Activated naive CD8-positive, alpha-beta T cell treated with anti-CD3 and anti-CD28 coated beads for 36 hours (primary cell): ENCODE data around the gene CEACAM3. TPM values are rescaled to one million over a fixed set of nuclear protein-coding genes. Genes with fewer than 3 reads are reported as not detected.

Experiments
- DNase-seq: peaks from one replicate; pipeline ENCODE4 v3.0.0; 2021
- H3K27ac Mint-ChIP-seq: one replicate; pipeline ENCODE4 v1.8.0; 2022; ENCODE audit warnings: mild to moderate bottlenecking, moderate library complexity, mixed read lengths
- H3K27me3 Mint-ChIP-seq: one replicate; pipeline ENCODE4 v1.8.0; 2022; ENCODE audit warnings: mild to moderate bottlenecking, mixed read lengths
- H3K36me3 Mint-ChIP-seq: one replicate; pipeline ENCODE4 v1.8.0; 2021; ENCODE audit warnings: mild to moderate bottlenecking, mixed read lengths
- H3K4me1 Mint-ChIP-seq: one replicate; pipeline ENCODE4 v1.8.0; 2021; ENCODE audit warnings: mixed read lengths
- H3K4me3 Mint-ChIP-seq: one replicate; pipeline ENCODE4 v1.8.0; 2022; ENCODE audit warnings: mild to moderate bottlenecking, moderate library complexity, mixed read lengths
- H3K9me3 Mint-ChIP-seq: one replicate; pipeline ENCODE4 v1.8.0; 2022; ENCODE audit warnings: mixed read lengths
- total RNA-seq, 2 experiments: library from RNA; stranded (reverse); gene quantifications; one replicate each; pipeline ENCODE4 v1.2.3, GENCODE V29; 2021

The CEACAM3 gene
- total RNA-seq, 2 experiments from 2014 or later, result not detected

DNA sequence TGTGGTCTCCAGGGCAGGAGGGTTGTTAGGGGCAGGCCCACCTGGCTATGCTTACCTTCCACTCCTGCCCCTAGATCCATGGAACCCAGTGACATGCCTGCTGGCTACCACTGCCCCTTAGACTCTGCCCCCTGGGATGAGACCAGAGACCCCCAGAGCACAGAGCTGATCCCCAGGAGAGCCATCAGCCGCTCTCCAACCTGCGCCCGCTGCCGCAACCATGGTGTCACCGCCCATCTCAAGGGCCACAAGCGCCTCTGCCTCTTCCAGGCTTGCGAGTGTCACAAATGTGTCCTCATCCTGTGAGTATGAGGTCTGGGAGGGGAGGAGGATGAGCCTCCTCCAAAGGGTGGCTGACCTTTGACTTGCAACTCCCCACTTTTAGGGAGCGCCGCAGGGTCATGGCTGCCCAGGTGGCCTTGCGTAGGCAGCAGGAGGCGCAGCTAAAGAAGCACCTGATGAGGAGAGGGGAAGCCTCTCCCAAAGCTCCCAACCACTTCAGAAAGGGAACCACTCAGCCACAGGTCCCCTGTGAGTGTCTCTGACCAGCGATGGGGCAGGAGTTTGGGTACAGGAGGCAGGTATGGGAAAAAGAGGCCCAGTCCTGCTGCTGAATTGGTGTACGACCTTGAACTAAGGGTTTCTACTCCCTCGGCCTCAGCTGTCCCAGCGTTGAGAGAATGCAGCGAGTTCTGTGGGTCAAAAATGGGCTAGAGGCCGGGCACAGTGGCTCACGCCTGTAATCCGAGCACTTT lies 51.1 kb downstream of the CEACAM3 start:
- no peak for DNase-seq
- H3K27me3 Mint-ChIP-seq, result no peaks in the 10 kb centered on the region
- no peaks in the 10 kb centered on the region for H3K4me1 Mint-ChIP-seq
- no peaks in the 10 kb centered on the region for H3K9me3 Mint-ChIP-seq
- no peak overlapping the region for H3K27ac Mint-ChIP-seq
- no peaks in the 10 kb centered on the region for H3K36me3 Mint-ChIP-seq
- no peak overlapping the region for H3K4me3 Mint-ChIP-seq

- Mint-ChIP-seq H3K4me3 (no peak overlapping the region), H3K4me1 (no peaks in the 10 kb centered on the region), H3K27ac (no peak overlapping the region), H3K27me3 (no peaks in the 10 kb centered on the region), H3K9me3 (no peaks in the 10 kb centered on the region), H3K36me3 (no peaks in the 10 kb centered on the region)
- DNase-seq, result no peak
Observed at GRCh38 chr19:41848666-41849065, 52.3 kb downstream of the CEACAM3 start.

DNA sequence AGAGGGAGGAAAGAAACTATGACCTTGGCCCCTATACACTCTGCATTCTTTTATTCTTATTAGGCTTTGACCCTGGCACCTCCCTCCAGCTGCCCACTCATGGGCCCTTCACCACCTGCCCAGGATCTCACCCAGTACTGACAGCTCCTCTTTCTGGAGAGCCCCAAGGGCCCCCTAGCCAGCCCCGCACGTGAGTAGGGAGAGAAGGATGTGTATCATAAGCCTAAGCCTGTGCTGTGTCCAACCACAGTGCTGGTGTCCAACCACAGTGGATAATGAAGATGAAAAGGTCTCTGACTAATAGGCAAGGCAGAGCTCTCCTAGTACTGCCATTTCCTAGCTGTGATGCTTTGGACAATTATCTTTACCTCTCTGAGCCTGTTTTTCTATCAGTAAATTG lies 52.7 kb downstream of the CEACAM3 start:
- Mint-ChIP-seq H3K4me1 (no peaks in the 10 kb centered on the region), H3K36me3 (no peaks in the 10 kb centered on the region), H3K9me3 (no peaks in the 10 kb centered on the region), H3K27ac (no peak overlapping the region), H3K27me3 (no peaks in the 10 kb centered on the region), H3K4me3 (no peak overlapping the region)
- DNase-seq, result no peak

- Mint-ChIP-seq H3K9me3 (no peaks in the 10 kb centered on the region), H3K4me1 (no peaks in the 10 kb centered on the region), H3K36me3 (no peaks in the 10 kb centered on the region), H3K27me3 (no peaks in the 10 kb centered on the region), H3K27ac (no peak overlapping the region), H3K4me3 (no peak overlapping the region)
- DNase-seq, result no peak
Observed at GRCh38 chr19:41850381-41850780, 54.0 kb downstream of the CEACAM3 start.

DNA sequence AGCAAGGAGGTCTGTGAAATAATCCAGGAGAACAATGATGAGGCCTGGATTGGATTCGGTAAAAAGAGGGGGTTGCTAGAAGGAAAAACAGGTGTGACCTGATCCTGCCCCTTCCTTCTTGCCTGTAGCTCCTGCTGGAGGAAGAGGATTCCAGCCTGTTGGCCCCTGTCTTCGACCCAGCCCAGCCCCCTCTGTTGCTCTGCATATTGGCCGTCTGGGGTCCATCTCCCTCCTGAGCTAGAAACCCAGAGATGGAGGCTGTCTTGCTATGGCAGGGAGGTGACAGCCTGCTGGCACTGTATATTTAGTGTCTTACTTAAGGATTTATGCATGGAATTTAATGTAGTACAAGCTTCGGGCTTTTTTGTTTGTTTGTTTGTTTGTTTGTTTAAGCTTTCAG lies 55.1 kb downstream of the CEACAM3 start:
- Mint-ChIP-seq H3K27ac (no peak overlapping the region), H3K4me1 (no peaks in the 10 kb centered on the region), H3K27me3 (no peaks in the 10 kb centered on the region), H3K36me3 (no peaks in the 10 kb centered on the region), H3K4me3 (no peak overlapping the region), H3K9me3 (no peaks in the 10 kb centered on the region)
- DNase-seq, result no peak

DNA sequence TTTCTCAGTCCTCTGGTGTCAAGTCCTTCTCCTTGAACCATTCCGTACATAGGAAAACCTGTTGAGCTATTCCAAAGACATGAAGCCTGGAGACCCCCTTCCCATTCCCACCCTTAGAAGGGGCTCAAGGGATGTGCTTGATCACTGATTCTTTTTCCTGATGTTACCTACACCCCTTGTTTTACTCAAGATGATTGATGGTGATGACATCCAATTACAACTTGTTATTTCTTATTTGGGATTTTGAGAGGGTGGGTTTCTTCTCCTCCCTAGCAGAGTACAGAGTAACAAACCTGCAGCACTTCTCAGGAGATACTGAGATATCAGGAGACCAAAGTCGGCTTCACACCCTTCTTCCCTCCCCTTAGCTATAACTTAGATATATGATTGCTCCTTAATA lies 57.0 kb downstream of the CEACAM3 start:
- H3K27me3 Mint-ChIP-seq, result no peaks in the 10 kb centered on the region
- H3K9me3 Mint-ChIP-seq, result no peaks in the 10 kb centered on the region
- no peaks in the 10 kb centered on the region for H3K4me1 Mint-ChIP-seq
- no peaks in the 10 kb centered on the region for H3K36me3 Mint-ChIP-seq
- H3K27ac Mint-ChIP-seq, result no peak overlapping the region
- H3K4me3 Mint-ChIP-seq, result no peak overlapping the region
- no peak for DNase-seq

- Mint-ChIP-seq H3K4me1 (no peaks in the 10 kb centered on the region), H3K36me3 (no peaks in the 10 kb centered on the region), H3K27ac (no peak overlapping the region), H3K4me3 (no peak overlapping the region), H3K27me3 (no peaks in the 10 kb centered on the region), H3K9me3 (no peaks in the 10 kb centered on the region)
- no peak for DNase-seq
Observed at GRCh38 chr19:41853768-41854167, 57.4 kb downstream of the CEACAM3 start.

- Mint-ChIP-seq H3K4me1 (peaks cover 36% of the 10 kb centered on the region), H3K27ac (peak overlapping the region; percentile 98)
Observed at GRCh38 chr19:41859213-41859617, 62.8 kb downstream of the CEACAM3 start.

GRCh38 chr19:41859618-41860418 lies 63.4 kb downstream of the CEACAM3 start, which contains the start of gene RPS19:
RPS19 (plus strand) TSS chr19:41860255; CDS start chr19:41860775, 520 bp downstream.
- peak within 1 kb of the TSS; percentile 98 for H3K27ac Mint-ChIP-seq
- peak; percentile 98 for DNase-seq
- peaks cover 42% of the 10 kb centered on the region for H3K4me1 Mint-ChIP-seq
- peak within 1 kb of the TSS; percentile 92 for H3K4me3 Mint-ChIP-seq
- H3K27me3 Mint-ChIP-seq, result no peaks in the 10 kb centered on the region
- H3K36me3 Mint-ChIP-seq, result peaks cover 44% of the 10 kb centered on the region
- H3K9me3 Mint-ChIP-seq, result no peaks in the 10 kb centered on the region

More at GRCh38 chr19:41859213-41859617, 62.8 kb downstream of the CEACAM3 start:
- H3K4me3 Mint-ChIP-seq, result peak overlapping the region; percentile 92
- H3K27me3 Mint-ChIP-seq, result no peaks in the 10 kb centered on the region
- no peaks in the 10 kb centered on the region for H3K9me3 Mint-ChIP-seq
- H3K36me3 Mint-ChIP-seq, result peaks cover 37% of the 10 kb centered on the region
- DNase-seq, result no peak

DNA sequence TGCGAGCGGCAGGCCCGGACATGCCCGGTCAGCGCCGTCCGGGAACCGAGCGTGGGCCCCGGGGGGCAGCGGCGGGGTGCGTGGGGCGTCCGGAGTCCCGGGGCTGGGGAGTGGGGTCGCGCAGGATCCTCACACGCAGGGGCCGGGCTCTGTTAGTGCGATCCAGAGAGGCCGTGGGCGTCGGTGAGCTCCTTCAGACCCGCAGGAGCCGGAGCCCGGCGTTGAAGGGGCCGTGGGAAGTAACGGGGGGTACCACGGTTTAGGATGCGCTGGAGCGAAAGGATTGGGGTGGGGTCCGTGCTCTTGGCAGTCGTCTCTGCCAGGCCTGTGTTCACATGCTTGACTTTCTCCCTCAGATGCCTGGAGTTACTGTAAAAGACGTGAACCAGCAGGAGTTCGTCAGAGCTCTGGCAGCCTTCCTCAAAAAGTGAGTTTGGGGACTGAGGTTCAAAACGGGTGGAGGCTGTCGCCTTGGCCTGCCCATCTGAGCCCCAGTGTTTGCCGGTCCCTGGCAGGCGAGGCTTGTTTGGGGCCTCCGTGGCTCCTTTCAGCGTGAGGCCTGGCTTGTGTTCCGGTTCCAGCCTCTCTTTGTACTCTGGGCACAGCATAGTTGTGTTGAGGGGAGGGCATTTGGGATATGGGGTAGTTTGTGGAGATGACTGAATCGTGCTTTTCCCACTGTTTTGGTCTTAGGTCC lies 64.2 kb downstream of the CEACAM3 start:
- peaks cover 48% of the 10 kb centered on the region for H3K36me3 Mint-ChIP-seq
- H3K27me3 Mint-ChIP-seq, result no peaks in the 10 kb centered on the region
- DNase-seq, result no peak
- H3K9me3 Mint-ChIP-seq, result no peaks in the 10 kb centered on the region
- H3K4me3 Mint-ChIP-seq, result peak overlapping the region; percentile 92
- peak overlapping the region; percentile 96 for H3K27ac Mint-ChIP-seq
- H3K4me1 Mint-ChIP-seq, result peaks cover 48% of the 10 kb centered on the region

Other genes with a start within 250 kb of the CEACAM3 start
- 10 to 100 TPM; 36.5 to 37.5 TPM for gene CEACAM21, start 220.4 kb upstream of the CEACAM3 start, total RNA-seq
- gene CEACAM4, start 169.5 kb upstream of the CEACAM3 start, total RNA-seq, result not detected
- not detected for gene CEACAM7, start 108.3 kb upstream of the CEACAM3 start, total RNA-seq
- gene CEACAM5, start 88.0 kb upstream of the CEACAM3 start, total RNA-seq, result not detected
- gene CEACAM6, start 41.1 kb upstream of the CEACAM3 start, total RNA-seq, result not detected
- not detected for gene LYPD4, start 48.1 kb downstream of the CEACAM3 start, total RNA-seq
- gene DMRTC2, start 48.5 kb downstream of the CEACAM3 start, total RNA-seq, result not detected
- gene RPS19, start 63.7 kb downstream of the CEACAM3 start, total RNA-seq, result 1,000 to 10,000 TPM; 3,012 to 3,178 TPM
- gene CD79A, start 80.7 kb downstream of the CEACAM3 start, total RNA-seq, result 10 to 100 TPM; 28.8 to 32.2 TPM
- gene ARHGEF1, start 86.6 kb downstream of the CEACAM3 start, total RNA-seq, result 100 to 1,000 TPM; 285 to 295 TPM
- gene ERFL, start 131.9 kb downstream of the CEACAM3 start, total RNA-seq, result 1 to 10 TPM; 1.1 to 1.2 TPM
- 10 to 100 TPM; 46.9 to 50.7 TPM for gene RABAC1, start 162.7 kb downstream of the CEACAM3 start, total RNA-seq
- gene ATP1A3, start 197.6 kb downstream of the CEACAM3 start, total RNA-seq, result 1 to 10 TPM; 4.3 to 4.8 TPM